Muscle of arm (tissue), 12 donors: ENCODE results near the gene NKAIN2. TPM values are rescaled to one million over a fixed set of nuclear protein-coding genes. Genes with fewer than 3 reads are reported as not detected.
"Not testable (repeated sequence)": the region's sequence is repeated elsewhere in the genome, so short reads cannot be mapped to it uniquely, and the experiment has no call there.

ENCODE experiments used
- DNase-seq: peaks from one replicate; pipeline ENCODE4 v3.0.0-alpha.2; 2013
- polyA plus RNA-seq, 12 donors: library from polyadenylated mRNA; unstranded; fragments of 120-200 nt; gene quantifications; one replicate each; pipeline ENCODE4 v1.2.1, GENCODE V29; 2013; ENCODE audit not compliant: insufficient read length in 12 of 12

Gene NKAIN2
- polyA plus RNA-seq, 12 donors = 5.0 to 10.7 (median 7.4) TPM; not detected in 1

DNA sequence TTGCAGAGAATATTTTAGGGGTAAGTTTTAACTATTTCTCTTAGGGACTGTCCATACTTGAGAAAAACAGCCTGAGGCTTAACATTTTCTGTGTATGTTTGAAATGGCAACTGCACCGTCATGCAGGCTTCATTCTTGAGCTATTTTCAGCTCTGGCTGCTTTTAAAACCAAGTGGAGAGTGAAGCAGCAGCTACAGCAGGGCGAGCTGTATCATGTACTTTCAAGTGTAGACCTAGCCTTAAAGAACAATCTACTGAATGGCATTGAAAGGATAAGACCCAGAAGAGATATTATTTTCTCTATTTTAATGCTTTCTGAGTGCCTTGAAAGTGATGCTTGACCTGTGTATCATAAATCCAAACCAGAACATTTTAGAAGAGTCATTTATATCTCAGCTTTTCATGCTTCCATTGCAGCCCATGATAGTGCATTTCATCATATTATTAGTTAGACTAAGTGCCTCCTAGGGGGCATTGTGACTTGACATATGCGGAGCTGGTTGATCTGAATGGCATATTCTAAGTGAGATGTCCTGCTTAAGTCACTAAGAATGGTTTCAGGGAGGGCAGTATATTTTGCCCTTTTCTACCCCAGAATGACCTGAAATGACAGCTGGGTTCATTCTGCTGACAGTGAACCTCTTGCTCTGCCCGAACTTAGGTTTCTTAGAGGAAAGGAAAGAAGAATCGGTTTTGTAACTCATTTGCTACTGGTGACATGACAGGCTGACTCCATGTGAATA lies 85.3 kb downstream of the NKAIN2 start:
- DNase-seq = no peak

DNA sequence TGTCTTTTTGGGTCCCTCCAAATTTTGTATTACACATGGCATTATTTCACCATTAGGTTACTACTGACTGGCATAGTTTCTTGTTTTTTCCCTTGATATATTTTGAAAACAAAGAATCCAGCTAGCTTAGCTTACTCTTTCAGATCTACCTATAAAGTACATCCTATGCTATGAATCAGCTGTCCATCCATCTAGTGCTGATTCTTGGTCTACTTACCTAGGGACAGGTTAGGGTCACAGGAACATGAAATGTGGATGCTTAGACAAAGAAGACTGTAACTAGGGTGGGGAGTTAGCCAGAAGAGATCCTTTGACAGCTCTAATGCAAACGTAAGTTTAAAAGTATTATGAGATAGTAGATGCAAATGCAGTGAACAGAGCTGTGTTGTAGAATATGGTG lies 91.7 kb downstream of the NKAIN2 start:
- no peak for DNase-seq

GRCh38 chr6:123895806-123896205 lies 92.1 kb downstream of the NKAIN2 start:
- DNase-seq = no peak

DNA sequence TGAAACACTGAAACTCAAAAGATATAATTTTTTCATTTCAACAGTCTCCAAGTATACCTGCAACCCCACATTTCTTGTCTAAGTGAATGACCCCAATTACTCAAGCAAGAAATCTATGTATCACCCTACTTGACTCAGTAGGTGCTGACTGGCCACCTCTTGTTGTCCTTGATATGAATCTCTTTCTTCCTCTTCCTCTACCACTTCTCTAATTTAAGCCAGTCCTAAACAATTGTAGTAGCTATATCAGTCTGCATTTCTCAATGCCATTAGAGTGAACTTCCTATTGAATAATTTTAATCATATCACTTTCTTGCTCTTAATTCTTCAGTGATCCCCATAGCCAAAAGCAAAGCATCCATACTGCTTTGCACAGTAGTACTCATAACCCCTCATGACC lies 93.2 kb downstream of the NKAIN2 start:
- DNase-seq = no peak

DNA sequence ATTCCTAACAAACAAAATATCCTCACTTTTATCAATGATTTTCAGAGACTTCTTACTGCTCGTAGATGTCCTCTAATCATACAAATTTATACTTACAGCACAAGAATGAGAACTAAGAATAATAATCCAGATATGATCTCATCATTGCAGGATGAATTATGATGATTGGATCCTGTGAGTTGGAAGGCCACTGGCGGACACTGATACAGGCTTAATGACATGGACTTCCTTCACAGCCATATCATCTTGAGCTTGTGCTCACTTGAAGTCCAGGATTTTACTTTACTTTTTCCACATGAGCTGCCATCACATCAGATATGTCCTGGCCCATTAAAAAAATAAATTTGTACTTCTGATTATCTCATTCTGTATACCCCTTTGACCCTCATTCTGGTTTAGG lies 94.3 kb downstream of the NKAIN2 start:
- DNase-seq = no peak

- no peak for DNase-seq
These were observed 95.0 kb downstream of the NKAIN2 start for GRCh38 chr6:123898665-123899064.

GRCh38 chr6:123899745-123900144 lies 96.1 kb downstream of the NKAIN2 start:
- DNase-seq = no peak

- no peak for DNase-seq
These were observed 97.8 kb downstream of the NKAIN2 start for GRCh38 chr6:123901436-123901835.

DNA sequence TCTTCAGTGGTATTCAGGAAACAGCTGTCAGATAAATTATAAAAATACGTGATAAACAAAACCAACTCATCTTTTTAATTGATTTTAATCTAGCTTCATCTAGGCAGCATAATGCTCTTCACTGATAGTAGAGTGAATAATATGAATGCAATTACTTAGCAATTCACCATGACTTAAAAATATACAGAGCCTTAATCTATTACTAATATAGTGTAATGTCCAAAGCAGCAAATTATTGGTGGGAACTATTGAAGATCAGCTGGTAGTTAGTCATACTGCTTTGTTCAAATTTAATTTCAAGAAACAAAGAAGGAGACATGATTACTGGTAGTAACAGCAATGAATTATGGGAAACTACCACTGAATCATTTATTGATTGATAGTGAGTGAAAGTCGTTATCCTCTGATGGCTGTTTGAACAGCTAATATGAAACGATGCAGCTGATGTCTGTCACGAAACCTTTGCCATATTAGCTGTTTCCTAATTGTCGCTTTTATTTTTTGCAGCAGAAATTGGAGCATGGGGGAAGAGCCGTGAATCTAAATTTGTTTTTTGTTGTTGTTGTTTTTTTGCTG lies 99.2 kb downstream of the NKAIN2 start:
- no peak for DNase-seq

DNA sequence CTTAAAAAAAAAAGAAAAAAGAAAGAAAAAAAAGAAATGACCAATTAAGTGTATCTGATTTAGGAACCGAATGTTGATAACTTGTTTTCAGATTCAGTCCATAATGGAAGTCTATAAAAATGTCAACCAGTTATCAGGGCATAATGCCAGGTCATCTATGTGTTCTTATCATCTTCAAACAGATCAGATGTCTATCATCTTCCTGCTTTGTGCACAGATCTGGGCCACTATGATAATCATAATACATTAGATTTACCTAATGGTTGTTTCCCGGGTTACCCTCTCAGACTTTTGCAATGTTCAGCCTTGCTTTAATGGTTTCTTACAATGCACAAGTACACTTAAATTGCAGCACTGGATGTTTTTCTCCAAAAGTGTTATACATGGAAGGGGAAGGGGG lies 100.6 kb downstream of the NKAIN2 start:
- no peak for DNase-seq

- no peak for DNase-seq
These were observed 105.1 kb downstream of the NKAIN2 start for GRCh38 chr6:123908797-123909196.

DNA sequence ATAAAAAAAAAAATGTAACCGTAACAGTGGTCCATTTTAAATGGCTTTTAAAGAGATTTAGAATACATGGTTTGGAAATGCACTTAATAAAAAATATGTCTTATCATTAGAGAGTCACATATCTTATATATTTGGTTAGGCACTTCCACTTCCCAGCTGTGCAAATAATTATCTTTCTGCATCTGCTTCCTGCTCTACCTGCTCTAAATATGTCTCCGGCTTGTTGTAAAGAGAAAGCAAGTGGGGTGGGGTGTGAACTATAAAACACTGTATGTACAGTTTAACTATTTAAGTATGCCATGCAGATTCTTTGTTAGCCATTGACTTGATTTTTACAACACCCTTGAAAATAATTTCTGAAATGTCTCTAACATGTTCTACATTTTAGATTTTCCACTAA lies 106.3 kb downstream of the NKAIN2 start:
- no peak for DNase-seq

DNA sequence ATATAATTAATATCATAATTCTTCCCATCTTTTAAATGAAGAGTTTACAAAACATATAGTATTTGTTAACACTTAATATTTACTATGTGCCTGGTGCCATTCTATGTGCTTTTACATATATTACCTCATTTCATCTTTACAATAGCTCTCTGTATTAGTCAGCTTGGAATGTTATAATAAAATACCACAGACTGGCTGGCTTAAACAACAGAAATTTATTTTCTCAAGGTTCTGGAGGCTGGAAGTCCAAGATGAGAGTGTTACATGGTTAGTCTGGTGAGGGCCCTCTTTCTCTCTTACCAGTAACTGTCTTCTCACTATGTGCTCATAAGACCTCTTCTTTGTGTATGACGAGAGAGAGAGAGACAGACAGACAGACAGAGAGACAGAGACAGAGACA lies 110.2 kb downstream of the NKAIN2 start:
- no peak for DNase-seq

- DNase-seq = not testable (repeated sequence)
These were observed 119.7 kb downstream of the NKAIN2 start for GRCh38 chr6:123923379-123923778.

GRCh38 chr6:123925350-123925749 lies 121.7 kb downstream of the NKAIN2 start:
- no peak for DNase-seq

- no peak for DNase-seq
These were observed 122.3 kb downstream of the NKAIN2 start for GRCh38 chr6:123925842-123926399.

- no peak for DNase-seq
These were observed 124.9 kb downstream of the NKAIN2 start for GRCh38 chr6:123928529-123928928.

GRCh38 chr6:123931928-123932327 lies 128.3 kb downstream of the NKAIN2 start:
- no peak for DNase-seq

- no peak for DNase-seq
These were observed 136.9 kb downstream of the NKAIN2 start for GRCh38 chr6:123940551-123940950.

GRCh38 chr6:123941855-123942254 lies 138.2 kb downstream of the NKAIN2 start:
- DNase-seq = no peak

DNA sequence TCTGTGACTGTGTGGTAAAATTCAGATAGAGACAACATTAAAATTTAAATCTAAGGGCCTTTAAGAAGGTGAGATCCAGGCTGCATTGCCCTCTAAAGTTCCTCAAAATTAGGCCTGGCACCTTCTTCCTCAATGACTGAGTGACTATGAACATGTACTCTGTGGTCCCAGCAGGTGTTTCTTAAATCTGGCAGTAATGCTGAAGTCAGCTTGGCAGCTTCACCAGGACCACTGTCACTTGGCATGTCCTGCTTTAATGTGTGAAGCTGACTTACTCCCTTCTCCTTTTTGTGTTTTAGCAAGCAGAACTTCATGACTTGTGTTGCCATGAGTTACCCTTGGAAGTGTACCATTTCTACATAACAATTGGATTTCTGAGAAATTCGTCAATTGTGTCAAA lies 141.7 kb downstream of the NKAIN2 start:
- DNase-seq = no peak

- DNase-seq = no peak
These were observed 150.3 kb downstream of the NKAIN2 start for GRCh38 chr6:123953920-123954319.

DNA sequence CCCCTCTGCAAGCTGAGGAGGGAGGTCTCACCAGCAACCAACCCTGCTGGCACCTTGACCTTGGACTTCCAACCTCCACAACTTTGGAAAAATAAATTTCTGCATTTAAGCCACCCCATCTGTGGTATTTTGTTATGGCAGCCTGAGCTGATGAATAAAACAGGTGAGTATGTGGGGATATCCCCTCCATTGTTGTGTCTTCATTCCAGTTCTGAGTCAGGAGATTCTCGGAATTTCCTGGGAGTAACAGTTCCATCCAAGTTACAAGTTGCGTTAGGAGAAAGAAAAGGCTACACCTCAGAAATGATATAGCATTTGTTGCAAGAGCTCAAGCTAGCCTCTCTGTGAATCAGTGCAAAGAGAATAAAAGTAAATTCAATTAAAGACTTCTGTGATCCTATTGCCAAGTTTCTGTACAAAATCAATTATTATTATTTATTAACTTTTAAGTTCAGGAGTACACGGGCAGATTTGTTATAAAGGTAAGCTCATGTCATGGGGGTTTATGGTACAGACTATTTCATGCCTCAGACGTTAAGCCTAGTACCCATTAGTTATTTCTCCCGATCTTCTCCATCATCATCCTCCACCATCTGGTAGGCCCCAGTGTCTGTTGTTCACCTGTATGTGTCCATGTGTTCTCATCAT lies 153.0 kb downstream of the NKAIN2 start:
- no peak for DNase-seq
